Stimulated activated CD8-positive, alpha-beta memory T cell treated with anti-CD3 and anti-CD28 coated beads, Interleukin-2, amount 100 ng/mL, for 1 hour (primary cell): ENCODE results near the gene SYT8.

Experiments used
- DNase-seq, 2 donors: peaks; one replicate each; pipeline ENCODE4 v3.0.0-alpha.2; 2020; ENCODE audit warnings: low read depth in 2 of 2

SYT8 gene

DNA sequence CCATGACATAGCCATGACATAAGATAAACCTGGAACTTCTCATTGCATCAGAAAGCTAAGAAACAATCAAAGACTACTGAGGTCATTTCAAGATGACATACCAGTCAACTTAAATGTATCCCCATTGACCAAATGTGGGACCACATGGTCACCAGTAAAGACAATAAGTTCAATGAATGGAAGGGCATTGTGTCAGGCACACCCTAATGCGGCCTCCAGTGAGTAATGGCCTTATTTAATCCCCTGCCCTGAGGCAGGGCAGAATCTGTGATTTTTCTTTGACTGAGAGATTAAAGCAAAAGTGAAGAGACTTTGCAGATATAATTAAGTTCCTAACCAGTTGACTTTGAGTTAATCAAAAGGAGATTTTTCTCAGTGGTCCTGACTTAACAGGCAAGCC, 17.3 kb upstream of the SYT8 start:
- no peak for DNase-seq

DNA sequence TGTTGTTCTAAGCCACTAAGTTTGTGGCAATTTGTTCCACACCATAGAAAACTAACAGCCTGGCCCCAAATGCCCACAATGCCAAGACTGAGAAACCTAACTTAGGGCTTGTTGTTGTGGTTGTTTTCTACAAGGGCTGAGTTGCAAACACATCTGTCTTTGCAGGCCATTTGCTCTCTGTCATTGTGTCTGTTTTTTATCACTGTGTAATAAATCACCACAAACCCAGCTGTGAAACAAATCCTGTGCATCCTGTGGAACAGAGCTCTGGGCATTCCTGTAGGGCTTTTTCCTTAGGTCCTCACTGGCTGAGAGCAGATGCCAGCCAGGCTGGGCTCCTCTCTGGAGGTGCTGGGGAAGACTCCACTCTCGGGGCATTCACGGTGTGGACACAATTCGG, 15.7 kb upstream of the SYT8 start:
- no peak for DNase-seq

DNA sequence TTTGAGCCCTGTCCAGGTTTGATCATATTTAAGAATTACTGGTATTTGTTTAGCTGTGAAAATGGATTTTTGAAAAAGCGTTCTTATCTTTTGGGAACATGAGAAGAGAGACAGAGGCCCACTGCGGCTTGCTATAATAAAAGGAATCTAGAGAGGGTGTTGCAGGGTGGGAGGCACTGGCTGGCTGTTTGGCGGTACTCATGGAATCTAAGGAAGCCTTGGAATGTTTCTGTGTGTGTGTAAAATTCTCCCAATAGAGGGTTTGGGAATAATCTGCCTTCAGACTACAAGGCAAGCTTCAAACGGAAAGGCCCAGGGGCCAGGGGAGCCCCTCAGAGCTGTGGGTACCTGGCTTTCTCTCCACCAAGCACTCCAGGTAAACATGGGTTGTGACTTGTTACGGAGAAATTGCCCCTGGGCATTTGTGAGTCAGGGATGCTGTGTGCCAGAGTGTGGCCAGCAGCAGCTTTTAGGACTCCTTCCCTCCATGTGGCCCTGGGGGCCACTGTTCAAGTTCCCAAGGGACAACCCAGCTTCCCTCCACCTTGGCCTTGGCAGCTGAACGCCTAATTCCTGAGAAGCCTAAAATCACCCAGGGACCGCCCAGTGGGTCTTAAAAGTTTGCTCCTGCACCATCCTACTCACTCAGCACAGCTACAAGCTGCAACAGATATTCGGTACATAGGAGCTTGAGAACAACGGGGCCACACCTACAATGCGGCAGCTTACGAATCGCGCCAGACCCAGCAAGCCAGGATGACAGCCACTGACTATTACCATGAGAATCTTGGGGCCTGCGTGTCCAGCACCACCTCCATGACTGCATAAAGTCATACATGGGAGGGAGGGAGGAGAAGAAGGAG, 14.1 kb upstream of the SYT8 start:
- DNase-seq = no peak

DNA sequence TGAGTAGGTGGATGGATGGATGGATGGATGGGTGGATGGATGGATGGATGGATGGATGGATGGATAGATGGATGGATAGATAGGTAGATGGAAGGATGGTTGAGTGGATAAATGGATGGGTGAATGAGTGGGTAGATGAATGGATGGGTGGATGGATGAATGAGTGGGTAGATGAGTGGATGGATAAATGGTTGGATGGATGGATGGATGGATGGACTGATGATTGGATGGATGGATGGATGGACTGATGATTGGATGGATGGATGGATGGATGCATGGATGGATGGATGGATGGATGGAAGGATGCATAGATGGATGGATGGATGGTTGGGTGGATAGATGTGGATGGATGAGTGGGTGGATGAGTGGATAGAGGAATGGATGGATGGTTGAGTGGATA, 13.2 kb upstream of the SYT8 start:
- DNase-seq = no peak

DNA sequence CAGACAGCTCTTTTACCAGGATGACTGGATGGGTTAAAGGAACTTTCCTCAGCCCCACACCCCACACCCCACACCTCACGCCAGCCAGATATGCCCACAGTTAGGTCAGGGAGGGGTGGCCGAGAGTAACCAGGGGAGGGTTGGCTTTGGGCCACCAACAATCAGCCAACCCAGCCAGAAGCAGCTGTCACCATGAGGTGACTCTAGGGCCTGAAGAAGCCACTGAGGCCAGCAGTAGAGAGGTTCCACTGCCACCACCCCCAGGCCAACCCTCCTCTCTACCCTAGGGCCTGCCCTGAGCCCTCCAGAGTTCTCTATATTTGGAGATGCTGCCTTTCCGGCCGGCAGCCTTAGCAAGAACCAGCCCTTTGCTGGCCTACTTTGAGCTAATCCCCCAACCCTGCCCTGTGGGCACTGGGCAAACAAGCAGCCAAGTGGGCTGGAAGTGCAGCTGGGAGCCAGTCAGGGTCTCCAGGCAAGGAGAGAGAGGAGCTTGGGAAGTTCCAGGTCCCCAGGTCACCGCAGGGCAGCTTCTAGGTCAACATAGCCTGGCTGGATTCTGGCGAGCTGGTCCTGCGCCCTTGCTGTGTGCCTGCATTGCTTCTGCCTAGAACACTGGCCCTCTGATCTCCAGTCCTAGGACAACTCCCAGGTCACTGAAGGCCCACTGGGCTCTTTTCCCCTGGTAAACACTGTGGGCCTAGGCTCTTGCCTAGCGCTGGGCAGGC, 12.0 kb upstream of the SYT8 start:
- no peak for DNase-seq

DNA sequence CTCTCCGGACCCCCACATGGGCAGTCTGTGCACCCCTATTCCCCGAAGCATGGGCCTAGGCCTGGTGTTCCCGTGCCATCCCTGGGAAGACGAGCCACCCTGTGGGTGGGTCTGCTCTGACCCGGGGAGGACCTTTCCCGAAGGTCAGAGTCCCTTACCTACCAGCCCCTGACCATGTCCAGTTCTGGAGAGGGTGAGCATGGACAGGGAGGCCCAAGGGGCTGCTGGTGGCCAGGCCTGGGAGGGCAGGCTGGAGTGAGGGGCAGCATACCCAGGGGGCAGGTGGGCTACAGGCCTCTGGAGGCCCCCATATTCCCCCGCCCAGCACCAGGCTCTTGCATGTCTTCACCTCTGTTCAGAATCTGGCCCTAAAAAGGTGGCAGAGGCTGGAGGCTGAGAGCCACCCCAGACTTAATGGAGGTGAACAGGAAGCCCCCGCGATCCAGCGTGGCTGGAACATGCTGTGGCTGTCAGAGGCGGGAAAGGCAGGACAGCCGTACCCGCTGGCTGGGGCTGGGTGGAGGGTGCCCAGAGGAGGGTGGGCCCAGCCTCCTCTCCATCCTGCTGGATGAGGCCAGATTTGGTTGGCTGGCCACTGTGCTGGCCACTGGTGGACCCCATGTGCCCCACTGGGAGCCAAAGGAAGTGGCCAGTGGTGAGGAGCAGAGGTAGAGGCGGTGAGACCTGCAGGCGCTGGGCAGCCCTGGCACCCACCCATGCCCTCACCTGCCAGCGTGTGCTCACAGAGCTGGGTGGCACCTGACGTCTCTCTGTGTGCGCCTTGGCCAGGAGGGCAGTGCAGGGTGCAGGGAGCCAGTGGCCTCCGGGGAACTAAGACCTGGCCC, 11.2 kb upstream of the SYT8 start:
- DNase-seq = no peak

DNA sequence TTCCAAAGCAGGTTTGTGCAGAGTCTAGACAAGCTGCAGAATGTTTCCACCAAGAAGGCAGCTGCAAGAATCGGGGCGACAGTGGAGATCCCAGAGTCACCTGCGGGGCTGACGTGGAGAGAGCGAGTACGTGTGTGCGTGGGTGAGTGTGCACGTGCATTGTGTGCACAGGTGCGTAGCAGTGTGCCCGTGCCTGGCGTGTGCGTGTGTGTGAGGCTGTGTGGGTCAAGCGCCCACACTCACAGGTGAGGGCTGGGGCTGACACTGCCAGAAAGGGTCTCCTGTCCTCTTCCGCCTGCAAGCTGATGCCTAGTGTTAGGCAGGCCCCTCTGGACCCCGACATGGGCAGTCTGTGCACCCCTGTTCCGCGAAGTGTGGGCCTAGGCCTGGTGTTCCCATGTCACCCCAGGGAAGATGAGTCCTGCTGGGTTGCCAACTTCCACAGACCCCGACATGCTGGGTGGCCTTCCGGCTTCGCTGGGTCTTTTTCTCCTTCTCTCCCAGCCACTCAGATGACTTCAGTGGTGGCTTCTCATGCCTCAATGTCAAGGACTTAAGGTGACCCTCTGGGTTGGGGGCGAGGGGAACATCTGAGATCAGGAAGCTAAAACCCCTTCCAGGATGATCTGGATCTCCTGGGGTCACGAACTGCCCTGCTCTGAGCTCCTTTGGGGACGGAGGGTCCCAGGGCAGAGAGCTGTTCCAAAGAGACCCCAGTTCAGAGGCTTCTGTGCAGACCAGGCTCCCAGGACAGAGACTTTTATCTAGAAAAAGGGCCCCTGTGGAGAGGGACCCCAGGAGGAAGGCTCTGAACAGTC, 10.4 kb upstream of the SYT8 start:
- no peak for DNase-seq

DNA sequence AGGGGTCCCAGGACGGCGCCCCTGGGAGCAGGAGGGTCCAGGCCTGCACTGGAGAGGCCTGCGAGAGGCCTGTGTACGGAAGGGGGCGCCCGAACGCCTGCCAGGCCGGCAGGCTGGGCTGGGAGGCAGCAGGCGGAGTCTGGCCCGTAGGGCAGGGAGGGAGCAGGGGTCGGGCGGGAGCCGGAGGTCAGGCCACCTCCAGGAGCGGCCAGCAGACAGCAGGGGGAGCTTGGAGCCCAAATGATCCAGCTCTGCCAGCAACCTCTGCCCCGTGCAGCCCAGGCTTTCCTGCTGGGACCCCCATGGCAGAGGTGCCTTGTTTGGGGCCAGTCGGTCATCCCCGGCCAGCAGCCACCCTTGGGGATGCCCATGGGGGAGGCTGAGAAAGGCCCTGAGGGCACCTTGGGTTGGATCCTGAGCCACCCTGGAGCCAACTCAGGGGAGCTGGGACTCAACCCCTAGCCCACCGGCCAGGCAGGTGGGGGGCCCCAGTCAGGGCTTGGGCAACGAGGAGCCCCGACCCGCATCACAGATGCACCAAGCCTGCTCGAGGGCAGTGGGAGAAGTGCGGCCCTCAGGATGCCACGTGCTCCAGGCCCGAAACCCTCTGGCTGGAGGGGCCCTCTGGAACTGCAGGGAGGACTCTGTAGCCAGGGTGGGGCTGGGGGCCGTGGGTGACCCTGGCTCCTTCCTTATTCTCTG, 9.6 kb upstream of the SYT8 start:
- no peak for DNase-seq

DNA sequence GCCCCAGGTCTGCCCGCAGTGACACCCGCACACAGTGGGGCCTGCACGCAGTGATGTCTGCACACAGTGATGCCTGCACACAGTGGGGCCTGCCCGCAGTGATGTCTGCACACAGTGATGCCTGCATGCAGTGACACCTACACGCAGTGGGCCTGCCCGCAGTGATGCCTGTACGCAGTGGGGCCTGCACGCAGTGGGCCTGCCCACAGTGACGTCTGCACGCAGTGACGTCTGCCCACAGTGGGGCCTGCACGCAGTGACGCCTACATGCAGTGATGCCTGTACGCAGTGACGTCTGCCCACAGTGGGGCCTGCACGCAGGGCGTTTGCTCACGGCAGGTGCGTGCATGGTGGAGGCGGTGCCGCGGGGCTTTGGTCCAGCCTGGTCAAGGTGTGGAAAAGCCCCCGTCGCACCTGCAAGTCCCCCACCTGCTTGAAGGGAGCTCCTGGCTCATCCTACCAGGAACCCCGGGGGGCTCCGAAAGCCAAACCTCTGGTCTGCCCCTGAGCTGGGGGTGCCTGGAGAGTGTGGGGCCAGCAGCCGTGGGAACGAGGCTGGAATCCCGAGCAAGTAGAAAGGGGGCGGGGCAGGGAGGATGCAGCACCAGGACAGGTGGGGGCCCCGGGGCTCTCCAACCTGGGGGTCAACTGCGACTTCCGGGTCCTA, 8.9 kb upstream of the SYT8 start:
- DNase-seq = no peak

DNA sequence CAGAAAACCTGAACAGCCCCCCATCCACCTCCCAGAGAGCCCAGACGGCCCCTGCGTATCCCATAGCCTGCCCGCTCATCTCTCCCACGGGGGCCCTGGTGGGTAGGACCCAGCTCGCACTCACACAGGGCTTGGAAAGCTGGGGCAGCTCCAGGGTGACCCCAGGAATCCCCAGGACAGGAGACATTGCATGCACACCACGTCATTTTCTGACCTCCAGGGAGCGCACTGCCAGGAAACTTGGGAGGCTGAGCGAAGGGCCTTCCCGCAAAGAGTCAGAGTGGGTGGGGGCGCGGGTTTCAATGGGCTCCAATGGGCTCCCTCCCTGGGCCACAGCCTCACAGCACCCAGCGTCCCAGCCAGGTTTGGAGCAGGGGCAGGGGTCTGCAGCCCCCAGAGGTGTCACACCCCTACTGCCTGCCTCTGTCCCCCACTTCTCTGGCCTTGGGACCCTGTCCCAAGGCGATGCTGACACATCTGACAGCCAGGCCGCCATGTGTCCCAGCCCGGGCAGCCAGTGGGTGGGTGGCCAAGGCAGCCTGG, 8.2 kb upstream of the SYT8 start:
- no peak for DNase-seq

DNA sequence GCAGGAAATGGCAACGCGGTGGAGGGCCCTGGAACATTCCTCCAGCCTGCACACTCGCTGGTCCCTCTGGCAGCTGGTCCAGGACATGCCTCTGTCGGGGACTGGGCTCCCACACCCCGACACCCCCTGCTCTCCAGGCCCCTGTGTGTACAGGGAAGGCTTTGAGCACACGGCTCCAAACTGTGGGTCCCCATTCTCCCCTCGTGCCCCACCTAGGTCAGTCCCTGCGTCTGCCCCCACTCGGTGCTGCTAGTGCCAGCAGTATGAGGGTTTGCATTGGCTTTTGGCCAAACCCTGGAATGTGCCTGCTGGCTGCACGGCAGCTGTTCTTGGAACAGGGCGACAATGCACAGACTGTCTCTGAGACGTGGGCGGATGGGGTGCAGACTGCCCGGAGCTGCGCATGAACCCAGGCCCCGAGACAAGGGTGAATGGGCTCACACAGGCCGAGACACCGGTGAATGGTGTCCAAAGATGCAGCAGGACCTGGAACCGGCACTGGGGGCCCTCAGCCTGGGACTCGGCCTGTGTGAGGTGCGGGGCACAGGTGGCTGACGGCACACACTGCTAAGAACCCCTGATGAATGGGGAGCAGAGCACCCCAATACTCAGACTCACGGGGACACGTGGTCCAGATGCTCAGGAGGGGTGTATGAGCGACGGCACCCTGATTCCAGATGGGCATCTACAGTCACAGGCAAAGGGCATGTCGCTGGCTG, 7.5 kb upstream of the SYT8 start:
- no peak for DNase-seq

DNA sequence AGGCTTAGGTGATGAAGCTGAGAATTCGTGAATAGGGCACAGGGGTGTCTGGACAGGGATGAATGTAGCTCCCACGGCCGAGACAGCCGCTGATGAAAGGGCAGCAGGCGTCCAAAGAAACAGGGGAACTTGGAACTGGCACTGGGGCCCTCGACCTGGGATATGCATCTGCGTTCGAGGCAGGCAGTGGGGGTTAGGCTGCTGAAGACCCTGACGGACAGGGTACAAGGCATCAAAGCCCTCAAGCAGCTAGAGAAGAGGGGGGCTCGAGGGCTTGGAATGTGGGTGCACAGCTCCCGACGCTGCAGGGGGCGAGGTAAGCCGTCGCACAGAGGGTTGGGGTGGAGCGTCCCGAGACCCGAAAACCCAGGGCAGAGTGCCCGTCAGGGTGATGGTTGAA, 6.9 kb upstream of the SYT8 start:
- no peak for DNase-seq

DNA sequence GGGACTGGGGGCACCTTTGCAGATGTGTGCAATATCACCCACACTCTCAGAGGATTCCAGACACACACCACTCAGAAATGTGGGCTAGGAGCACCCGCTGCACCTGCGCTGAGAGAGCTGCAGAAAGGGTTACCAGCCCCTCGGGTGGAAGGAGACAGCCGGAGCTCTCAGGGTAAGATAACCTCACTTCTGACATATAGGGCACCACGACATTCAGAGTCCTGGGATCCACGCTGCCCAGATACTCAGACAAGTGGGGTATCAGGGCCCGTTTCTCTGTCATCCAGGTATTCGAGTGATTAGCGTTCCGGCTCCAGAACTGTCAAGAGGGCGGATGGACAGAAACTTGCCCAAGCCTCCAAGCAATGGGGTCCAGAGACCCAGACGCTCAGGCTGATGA, 6.2 kb upstream of the SYT8 start:
- DNase-seq = no peak

DNA sequence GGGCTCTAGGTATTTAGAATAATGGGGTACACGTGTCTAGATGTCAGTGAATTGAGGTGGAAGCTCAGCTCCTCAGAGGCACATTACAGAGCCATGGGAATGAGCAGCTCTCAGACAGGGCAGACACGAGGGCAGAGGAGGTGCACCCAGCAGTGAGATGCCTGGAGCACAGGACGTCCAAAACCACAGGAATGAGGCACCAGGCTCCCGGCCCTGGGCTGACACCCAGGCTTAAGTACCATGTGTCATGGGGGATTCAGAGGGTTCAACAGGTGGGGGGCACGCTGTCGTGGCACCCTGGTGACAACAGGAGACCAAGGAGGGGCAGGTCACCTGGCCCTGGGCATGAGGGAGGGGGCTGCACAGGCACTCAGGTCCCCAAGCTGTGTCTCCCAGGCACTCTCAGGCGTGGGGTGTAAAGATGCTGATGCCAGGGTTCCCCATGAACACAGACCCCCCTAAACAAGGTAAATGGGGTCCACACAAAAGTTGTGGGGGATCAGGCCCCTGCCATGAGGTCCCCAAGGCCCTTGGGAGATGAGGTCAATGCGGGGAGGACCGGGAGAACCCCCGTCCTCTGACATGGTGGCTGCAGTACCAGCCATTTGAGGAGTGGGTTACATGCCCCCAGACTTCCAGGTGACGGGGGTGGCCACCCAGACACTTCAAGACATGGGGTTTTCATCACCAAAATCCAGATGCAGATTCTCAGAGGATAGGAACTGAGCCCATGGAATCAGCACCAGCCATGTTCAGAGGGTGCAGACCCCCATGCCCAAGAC, 5.6 kb upstream of the SYT8 start:
- no peak for DNase-seq

DNA sequence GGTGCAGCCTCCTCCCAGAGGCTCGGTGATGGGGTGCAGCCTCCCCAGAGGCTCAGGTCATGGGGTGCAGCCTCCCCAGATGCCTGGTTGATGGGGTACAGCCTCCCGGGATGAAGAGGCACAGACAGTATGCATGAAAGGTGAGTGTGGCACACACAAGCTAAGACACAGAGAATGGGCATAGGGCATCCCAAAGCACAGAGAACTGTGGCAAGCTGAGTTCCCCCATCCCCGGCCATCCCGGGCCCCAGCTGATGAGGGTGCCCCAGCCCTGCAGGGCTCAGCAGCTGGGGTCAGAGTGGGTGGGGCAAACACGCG, 4.8 kb upstream of the SYT8 start:
- DNase-seq = no peak

DNA sequence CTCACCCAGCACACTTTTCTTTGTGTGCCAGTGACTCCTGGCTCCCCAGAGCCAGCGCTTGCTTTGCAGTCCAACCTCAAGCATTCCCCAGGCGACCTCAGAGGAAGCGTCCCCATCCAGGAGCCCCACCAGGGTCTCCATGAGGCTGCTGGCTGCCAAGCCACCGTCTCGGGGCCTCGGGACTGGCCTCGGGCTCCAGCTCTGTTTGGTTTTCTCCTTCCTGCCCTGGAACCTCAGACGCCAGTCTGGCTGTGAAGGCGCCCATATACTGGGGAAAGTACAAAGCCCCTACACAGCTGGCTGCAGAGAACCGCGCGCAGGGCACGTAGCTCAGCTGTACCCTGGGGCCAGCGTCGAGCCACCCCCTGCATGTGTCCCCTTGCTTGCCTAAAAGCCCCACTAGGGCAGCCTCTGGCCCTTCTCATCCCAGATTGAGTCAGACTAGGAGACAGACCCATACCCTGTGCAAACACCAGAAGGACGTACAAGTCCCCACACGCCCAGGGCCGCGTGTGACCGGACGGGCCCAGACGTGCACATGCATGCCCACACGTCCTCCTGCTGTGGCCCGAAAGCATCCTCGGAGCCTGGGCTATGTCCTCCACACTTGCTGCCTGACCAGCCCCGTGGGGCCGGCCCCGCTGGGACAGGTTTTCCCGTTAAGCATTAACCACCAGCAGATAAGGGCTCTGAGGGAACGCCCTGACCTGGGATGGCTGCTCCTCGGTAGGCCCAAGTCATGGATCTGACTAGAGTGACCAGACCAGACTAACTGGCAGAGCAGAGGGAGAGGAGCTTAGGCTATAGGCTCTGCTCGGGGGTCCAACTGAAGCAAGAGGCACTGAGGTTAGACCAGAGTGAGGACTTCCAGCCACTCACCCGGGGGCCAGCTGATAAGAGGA, 4.2 kb upstream of the SYT8 start:
- no peak for DNase-seq

DNA sequence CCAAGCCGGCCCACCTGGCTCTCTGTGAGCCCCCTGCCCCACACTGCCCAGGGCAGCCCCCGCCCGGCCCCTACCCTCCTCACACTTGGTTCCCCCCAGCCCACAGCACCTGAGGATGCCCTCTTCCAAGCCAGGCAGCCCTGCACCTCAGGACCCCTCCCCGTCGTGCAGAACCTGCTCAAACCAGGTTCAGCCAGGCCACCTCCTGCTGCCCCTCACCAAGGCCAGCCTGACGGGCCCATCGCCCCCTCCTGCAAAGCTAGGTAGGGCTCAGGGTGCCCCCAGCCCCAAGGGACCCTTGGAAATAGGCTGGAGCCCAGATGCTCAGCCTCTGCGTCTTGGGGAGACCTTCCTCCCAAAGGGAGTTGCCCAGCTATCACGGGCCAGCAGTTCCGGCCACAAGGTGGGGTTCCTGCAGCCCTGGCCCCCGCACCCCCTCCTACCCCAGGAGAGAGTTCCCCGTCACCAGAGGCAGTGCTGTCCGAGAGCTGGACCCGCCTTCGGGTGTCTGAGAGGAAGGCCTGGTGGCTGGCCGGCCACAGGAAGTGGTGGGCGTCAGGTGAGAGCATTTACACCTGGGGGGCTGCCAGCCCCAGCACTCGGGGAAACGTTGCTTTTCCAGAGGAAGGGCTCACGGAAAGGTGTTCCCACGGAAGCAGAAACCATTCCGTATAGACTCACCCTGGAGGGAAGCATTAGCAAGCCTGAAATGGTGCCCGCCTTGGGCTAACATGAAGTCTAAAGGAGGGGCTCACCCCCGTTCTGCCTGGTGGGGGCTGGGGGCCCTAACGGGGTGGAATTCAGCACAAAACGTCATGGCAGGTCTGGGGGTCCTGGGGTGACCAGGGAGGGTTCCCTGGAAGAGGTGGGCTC, 3.2 kb upstream of the SYT8 start:
- no peak for DNase-seq
